B cell (primary cell): ENCODE data around the gene ME1. TPM values are rescaled to one million over a fixed set of nuclear protein-coding genes. Genes with fewer than 3 reads are reported as not detected.

Experiments used
- ATAC-seq: fragments of 200-7000 bp; cut with Tn5 transposase; one replicate; pipeline ENCODE4 v1.10.0; 2021; ENCODE audit warnings: low read depth, mild to moderate bottlenecking, moderate number of reproducible peaks, moderate library complexity
- CTCF ChIA-PET: fragments of 350-600 bp; sonication (Branson Sonifier 250); formaldehyde crosslinking; loops from one replicate; lab custom pipeline; 2021; ENCODE audit warnings: antibody characterized with exemption, inconsistent platforms; lab: Charles Lee
- POLR2A ChIA-PET: fragments of 350-600 bp; sonication (Branson Sonifier 250); formaldehyde crosslinking; loops from one replicate; lab custom pipeline; 2021; ENCODE audit warnings: antibody characterized with exemption; lab: Charles Lee
- DNase-seq: peaks from one replicate; pipeline ENCODE4 v3.0.0; 2013
- H2AFZ ChIP-seq: 2 replicates; pipeline ENCODE4 v1.6.1; 2012; ENCODE audit warnings: mild to moderate bottlenecking, low read depth, low read length; ENCODE audit not compliant: insufficient read depth, poor library complexity, severe bottlenecking
- H3K27ac ChIP-seq, 2 donors: 1 replicate in 1 of 2; 2 replicates in 1 of 2; pipeline ENCODE4 v1.5.1; 2012 to 2013; ENCODE audit warnings: low read length in 2 of 2, mild to moderate bottlenecking in 2 of 2, moderate library complexity in 1 of 2
- H3K27me3 ChIP-seq, 4 experiments: fragments of 200-600 bp in 1 of 4; sonication (generic) in 1 of 4; replicated peaks in 1 of 4; 1 replicate in 2 of 4; 2 replicates in 2 of 4; pipeline versions ENCODE4 v1.6.1 to v1.7.0; 2013 to 2016; ENCODE audit warnings: low read length in 3 of 4, mild to moderate bottlenecking in 2 of 4, mixed read lengths in 1 of 4, moderate library complexity in 1 of 4; ENCODE audit not compliant: insufficient read depth in 4 of 4, control insufficient read depth in 3 of 4; ENCODE audit errors: control extremely low read depth in 1 of 4
- H3K36me3 ChIP-seq, 2 experiments: replicated peaks in 1 of 2; 1 replicate in 1 of 2; 2 replicates in 1 of 2; pipeline versions ENCODE4 v1.6.1 to v1.7.1; 2013; ENCODE audit warnings: low read length in 1 of 2; ENCODE audit not compliant: insufficient read depth in 2 of 2, control insufficient read depth in 1 of 2; ENCODE audit errors: control extremely low read depth in 1 of 2, extremely low read depth in 1 of 2
- H3K4me1 ChIP-seq, 2 donors: fragments of 200-600 bp in 1 of 2; sonication (generic) in 1 of 2; 1 replicate in 1 of 2; 2 replicates in 1 of 2; pipeline versions ENCODE4 v1.5.1 to v1.6.1; 2013 to 2017; ENCODE audit warnings: low read length in 2 of 2; ENCODE audit not compliant: control insufficient read depth in 2 of 2, insufficient read depth in 2 of 2
- H3K4me2 ChIP-seq: replicated peaks from 2 replicates; pipeline ENCODE3; 2012; ENCODE audit warnings: mild to moderate bottlenecking, low read depth, low read length; ENCODE audit not compliant: poor library complexity, severe bottlenecking
- H3K4me3 ChIP-seq, 5 experiments: fragments of 200-600 bp in 1 of 5; sonication (generic) in 1 of 5; 1 replicate in 3 of 5; 2 replicates in 2 of 5; pipeline versions ENCODE4 v1.5.1 to v1.7.0; 2011 to 2016; ENCODE audit warnings: low read length in 4 of 5, mild to moderate bottlenecking in 4 of 5, low read depth in 2 of 5, control low read depth in 1 of 5, moderate library complexity in 1 of 5; ENCODE audit not compliant: insufficient read depth in 1 of 5; ENCODE audit errors: control extremely low read depth in 1 of 5, extremely low read depth in 1 of 5
- H3K79me2 ChIP-seq: fragments of 200-600 bp; sonication (generic); one replicate; pipeline ENCODE4 v1.6.0; 2016; ENCODE audit warnings: low read length; ENCODE audit not compliant: control insufficient read depth, insufficient read depth
- H3K9ac ChIP-seq: fragments of 200-600 bp; sonication (generic); 2 replicates; pipeline ENCODE4 v1.6.1; 2017; ENCODE audit warnings: mild to moderate bottlenecking, low read length, moderate library complexity
- H3K9me3 ChIP-seq, 3 donors: one replicate each; pipeline versions ENCODE4 v1.6.1 to v1.7.1; 2013; ENCODE audit warnings: low read length in 2 of 3; ENCODE audit not compliant: control insufficient read depth in 2 of 3, insufficient read depth in 1 of 3; ENCODE audit errors: control extremely low read depth in 1 of 3
- H4K20me1 ChIP-seq: 2 replicates; pipeline ENCODE4 v1.6.0; 2012; ENCODE audit warnings: mild to moderate bottlenecking, low read length; ENCODE audit not compliant: insufficient read depth, control insufficient read depth, poor library complexity, severe bottlenecking
- H3K27ac Mint-ChIP-seq: one replicate; pipeline ENCODE4 v1.8.0; 2021; ENCODE audit warnings: mixed read lengths
- H3K27me3 Mint-ChIP-seq: one replicate; pipeline ENCODE4 v1.8.0; 2021; ENCODE audit warnings: mixed read lengths
- H3K4me1 Mint-ChIP-seq: one replicate; pipeline ENCODE4 v1.8.0; 2021; ENCODE audit warnings: mixed read lengths
- H3K4me3 Mint-ChIP-seq: one replicate; pipeline ENCODE4 v1.8.0; 2021; ENCODE audit warnings: mixed read lengths
- H3K9me3 Mint-ChIP-seq: one replicate; pipeline ENCODE4 v1.8.0; 2022; ENCODE audit warnings: mixed read lengths; ENCODE audit not compliant: insufficient read depth
- EZH2 ChIP-seq: IDR thresholded peaks from 2 replicates; pipeline ENCODE4 v1.6.1; 2012; ENCODE audit warnings: borderline replicate concordance, low read depth, mild to moderate bottlenecking, moderate library complexity, low read length; ENCODE audit not compliant: insufficient read depth, poor library complexity, severe bottlenecking
- WGBS: methylation state at CpG from one replicate; pipeline ENCODE4 v1.1.5; 2013; ENCODE audit warnings: missing lambda C conversion rate; ENCODE audit not compliant: insufficient coverage; 5-methylcytosine and 5-hydroxymethylcytosine counted together
- intact Hi-C: fragments of 100-400 bp; cut with micrococcal nuclease; formaldehyde crosslinking; loops from one replicate; pipeline ENCODE4 v1.10.0; 2022
- polyA plus RNA-seq: library from polyadenylated mRNA; depleted of rRNA; stranded (reverse); fragments of >200 nt; gene quantifications from 2 replicates; pipeline ENCODE4 v1.2.3, GENCODE V29; 2012
- total RNA-seq, 2 donors: library from RNA; stranded (reverse); fragments of 120-200 nt in 1 of 2; gene quantifications; 1 replicate in 1 of 2; 2 replicates in 1 of 2; pipeline versions ENCODE4 v1.2.3 to v1.2.4, GENCODE V29; 2013 to 2022
- TF ChIP-seq, protein P1 (sequence below): fragments of 200-600 bp; IDR thresholded peaks from one replicate; pipeline ENCODE4 v1.8.0; 2022; ENCODE audit warnings: antibody characterized with exemption, mild to moderate bottlenecking

Gene ME1
- total and polyA plus RNA-seq, 2 donors (not counting 1 experiment from before 2014, with no cell fraction given) = not detected

DNA sequence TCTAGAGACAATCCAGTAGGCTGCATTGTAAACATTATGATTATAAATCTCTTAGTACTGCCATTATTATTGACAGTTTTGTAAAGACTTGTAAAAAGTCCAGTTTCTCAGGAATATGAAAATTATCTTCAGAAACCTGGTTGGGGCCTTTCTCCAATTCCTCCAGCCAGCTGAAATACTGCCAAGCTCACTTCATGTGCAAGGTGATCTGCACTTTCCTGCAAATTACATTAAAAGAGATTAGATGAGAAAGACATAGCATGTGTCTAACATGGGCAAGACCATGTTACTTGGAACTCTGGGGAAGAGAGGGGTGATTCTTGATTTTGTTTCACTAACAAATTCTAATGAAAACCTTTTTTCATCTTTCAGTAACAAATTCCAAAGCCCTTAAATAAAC, 261.7 kb downstream of the ME1 start:
- ATAC-seq = no peak
- H3K9ac ChIP-seq = no peak overlapping the region
- H3K27me3 Mint-ChIP-seq = no peaks in the 10 kb centered on the region
- H3K9me3 Mint-ChIP-seq = no peaks in the 10 kb centered on the region
- no peak for TF ChIP-seq EZH2
- TF ChIP-seq, protein P1, sequence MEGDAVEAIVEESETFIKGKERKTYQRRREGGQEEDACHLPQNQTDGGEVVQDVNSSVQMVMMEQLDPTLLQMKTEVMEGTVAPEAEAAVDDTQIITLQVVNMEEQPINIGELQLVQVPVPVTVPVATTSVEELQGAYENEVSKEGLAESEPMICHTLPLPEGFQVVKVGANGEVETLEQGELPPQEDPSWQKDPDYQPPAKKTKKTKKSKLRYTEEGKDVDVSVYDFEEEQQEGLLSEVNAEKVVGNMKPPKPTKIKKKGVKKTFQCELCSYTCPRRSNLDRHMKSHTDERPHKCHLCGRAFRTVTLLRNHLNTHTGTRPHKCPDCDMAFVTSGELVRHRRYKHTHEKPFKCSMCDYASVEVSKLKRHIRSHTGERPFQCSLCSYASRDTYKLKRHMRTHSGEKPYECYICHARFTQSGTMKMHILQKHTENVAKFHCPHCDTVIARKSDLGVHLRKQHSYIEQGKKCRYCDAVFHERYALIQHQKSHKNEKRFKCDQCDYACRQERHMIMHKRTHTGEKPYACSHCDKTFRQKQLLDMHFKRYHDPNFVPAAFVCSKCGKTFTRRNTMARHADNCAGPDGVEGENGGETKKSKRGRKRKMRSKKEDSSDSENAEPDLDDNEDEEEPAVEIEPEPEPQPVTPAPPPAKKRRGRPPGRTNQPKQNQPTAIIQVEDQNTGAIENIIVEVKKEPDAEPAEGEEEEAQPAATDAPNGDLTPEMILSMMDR = no peak
- H3K9me3 ChIP-seq = no peaks in the 10 kb centered on the region
- H3K79me2 ChIP-seq = no peaks in the 10 kb centered on the region
- no peak overlapping the region for H3K4me3 Mint-ChIP-seq
- intact Hi-C loops = no loop called here
- H4K20me1 ChIP-seq = no peaks in the 10 kb centered on the region
- no peaks in the 10 kb centered on the region for H3K4me1 ChIP-seq
- H3K27me3 ChIP-seq = no peaks in the 10 kb centered on the region
- CTCF ChIA-PET = interaction anchor here (1.6 kb wide), 1 partner anchor 103 kb away, joined by 4 read pairs; the partner anchor contains the start of gene UBE3D
- POLR2A ChIA-PET = no interaction called here
- H3K4me1 Mint-ChIP-seq = no peaks in the 10 kb centered on the region
- H3K4me2 ChIP-seq = no peak overlapping the region
- peaks cover 6 to 79% of the 10 kb centered on the region in 2 experiments for H3K36me3 ChIP-seq
- no peak overlapping the region for H3K4me3 ChIP-seq
- no peak overlapping the region for H2AFZ ChIP-seq
- DNase-seq = no peak
- no peak overlapping the region for H3K27ac ChIP-seq
- no peak overlapping the region for H3K27ac Mint-ChIP-seq

DNA sequence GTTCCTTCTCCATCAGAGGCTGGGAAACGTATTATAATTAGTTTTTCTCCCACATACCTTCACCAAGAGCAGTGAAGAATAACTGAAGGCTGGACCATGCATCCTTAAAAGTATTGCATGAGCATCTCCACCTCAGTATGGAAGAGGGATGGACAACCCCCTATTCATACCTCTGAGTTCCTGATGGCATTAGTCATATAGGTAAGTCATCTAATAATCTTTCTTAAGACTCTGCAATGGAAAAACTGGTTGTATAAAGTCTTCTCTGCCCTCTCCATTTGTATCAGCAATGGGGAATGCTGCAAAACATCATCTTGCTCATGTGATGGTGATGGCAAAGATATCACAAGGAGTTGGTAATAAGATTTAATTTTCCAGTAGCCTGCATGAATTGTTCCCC, 262.3 kb downstream of the ME1 start:
- ChIA-PET POLR2A (no interaction called here), CTCF (interaction anchor here (1.6 kb wide), 1 partner anchor 103 kb away, joined by 4 read pairs; the partner anchor contains the start of gene UBE3D)
- no peak overlapping the region for H3K9ac ChIP-seq
- peaks cover 6 to 84% of the 10 kb centered on the region in 2 experiments for H3K36me3 ChIP-seq
- no peaks in the 10 kb centered on the region for H3K79me2 ChIP-seq
- H4K20me1 ChIP-seq = no peaks in the 10 kb centered on the region
- no peak overlapping the region for H3K27ac ChIP-seq
- TF ChIP-seq, protein P1 = no peak
- no peak for TF ChIP-seq EZH2
- H3K27me3 ChIP-seq = no peaks in the 10 kb centered on the region
- H3K9me3 Mint-ChIP-seq = no peaks in the 10 kb centered on the region
- H3K4me1 ChIP-seq = no peaks in the 10 kb centered on the region
- no peaks in the 10 kb centered on the region for H3K27me3 Mint-ChIP-seq
- intact Hi-C loops = no loop called here
- no peak overlapping the region for H2AFZ ChIP-seq
- no peak overlapping the region for H3K27ac Mint-ChIP-seq
- H3K4me2 ChIP-seq = no peak overlapping the region
- no peak overlapping the region for H3K4me3 ChIP-seq
- no peak overlapping the region for H3K4me3 Mint-ChIP-seq
- no peak for DNase-seq
- ATAC-seq = no peak
- no CpG with 5 or more reads among the region's 1 CpG for WGBS
- no peaks in the 10 kb centered on the region for H3K4me1 Mint-ChIP-seq
- no peaks in the 10 kb centered on the region for H3K9me3 ChIP-seq
